NCI-H1092 (cell line): ENCODE results near the gene NR2F2.
"Not testable (repeated sequence)": the region's sequence is repeated elsewhere in the genome, so short reads cannot be mapped to it uniquely, and the experiment has no call there.

ENCODE experiments used
- DNase-seq: peaks from one replicate; lab custom pipeline; 2025; lab: John Stamatoyannopoulos, UW

NR2F2 gene

DNA sequence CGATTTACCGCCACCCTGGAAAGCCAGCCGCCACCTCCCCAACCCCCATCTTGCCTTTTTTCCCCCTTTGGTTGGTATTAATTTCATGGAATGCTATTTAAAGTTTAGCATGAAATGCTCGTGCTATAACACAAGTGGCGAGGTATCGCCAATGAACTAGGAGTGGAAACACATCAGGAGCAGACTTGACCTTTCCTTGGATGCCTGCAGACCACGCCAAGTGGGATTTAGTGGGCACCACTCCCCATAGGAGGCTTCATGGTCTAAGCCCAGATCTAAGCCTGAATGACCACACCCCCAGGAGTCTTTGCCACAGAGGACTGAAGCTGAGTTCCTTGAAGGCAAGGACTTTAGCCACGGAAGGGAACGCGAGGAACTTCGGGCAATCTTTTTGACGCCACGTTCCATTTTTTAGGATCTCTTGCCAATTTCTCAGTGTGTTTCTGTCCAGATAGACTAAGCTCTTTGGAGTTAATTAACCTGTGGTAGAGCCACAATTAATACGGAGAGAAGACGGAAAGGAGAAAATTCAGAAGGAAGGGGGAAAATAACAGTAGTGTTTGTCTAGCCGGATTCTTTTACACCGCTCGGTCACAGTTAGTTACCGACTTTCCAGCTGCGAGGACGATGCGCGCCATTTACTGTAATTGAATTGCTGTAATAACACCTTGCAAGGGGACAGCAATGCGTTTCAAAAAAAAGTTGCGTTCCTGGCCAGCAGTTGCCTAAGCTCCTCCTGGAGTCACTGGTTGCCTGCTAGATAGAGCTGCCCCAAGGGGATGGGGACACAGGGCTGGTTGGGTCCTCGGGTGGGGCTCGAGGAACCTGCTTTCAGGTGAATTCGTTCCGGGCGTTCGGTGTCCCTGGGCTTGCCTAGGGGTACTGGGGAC is 37.1 kb downstream of the NR2F2 start:
- DNase-seq, result no peak

GRCh38 chr15:96369351-96369750 is 38.9 kb downstream of the NR2F2 start:
- DNase-seq, result no peak

DNA sequence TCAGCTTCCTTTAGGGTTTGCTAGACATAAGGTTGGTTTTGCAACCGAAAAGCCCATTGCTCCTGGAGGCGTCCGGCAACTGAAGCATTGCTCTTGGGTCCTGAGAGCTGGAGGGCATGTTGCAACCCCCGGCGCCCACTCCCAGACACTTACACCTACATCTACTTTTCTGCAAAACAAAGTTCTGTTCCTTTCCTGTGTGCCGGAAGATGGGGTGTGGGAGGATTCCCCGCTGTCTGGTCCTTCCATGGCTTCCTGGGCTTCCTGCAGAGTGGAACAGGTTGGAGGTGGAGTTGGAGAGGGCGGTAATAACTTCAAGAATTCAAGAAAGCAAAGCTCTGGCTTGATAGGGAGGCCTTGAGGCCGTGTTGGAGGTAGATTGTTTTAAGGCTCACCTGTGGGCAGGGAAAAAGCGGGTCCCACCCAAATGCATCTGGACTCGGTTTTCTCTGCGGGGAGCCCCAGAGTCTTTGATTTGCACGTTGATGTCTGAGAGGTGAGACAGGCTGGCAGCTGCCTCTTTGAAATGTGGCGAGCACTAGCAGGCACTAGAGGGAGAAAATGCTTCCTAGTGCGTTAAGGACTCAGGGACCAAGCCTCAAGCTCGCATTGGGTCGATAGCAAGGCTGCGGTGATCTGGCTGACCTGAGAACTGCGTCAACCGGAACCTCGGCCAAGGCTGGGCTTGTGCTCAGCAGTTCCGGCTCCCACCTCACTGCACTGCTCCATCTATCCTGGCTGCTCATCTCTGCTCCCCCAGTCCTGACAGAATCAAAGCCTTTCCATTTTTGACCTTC is 39.5 kb downstream of the NR2F2 start:
- no peak for DNase-seq

DNA sequence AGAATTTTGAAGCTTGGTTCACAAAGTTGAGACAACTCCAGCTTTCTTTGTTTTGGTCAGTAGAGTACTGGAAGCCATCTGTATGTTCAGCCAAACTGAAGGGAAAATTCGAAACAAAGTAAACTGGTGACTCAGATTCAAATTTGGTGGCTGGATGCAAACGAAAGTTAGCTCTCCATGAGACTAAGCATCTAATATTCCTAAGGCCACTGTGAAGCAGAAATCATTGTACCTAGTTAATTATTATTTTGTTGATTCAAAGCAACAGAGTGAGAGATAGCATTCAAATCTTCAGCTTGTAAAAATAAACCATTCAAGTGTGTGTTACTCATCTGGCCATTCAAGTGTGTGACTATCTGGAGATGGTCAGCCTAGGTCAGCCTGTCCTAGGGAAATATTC is 42.1 kb downstream of the NR2F2 start:
- DNase-seq, result no peak

- no peak for DNase-seq
Observed at GRCh38 chr15:96374499-96374898, 44.0 kb downstream of the NR2F2 start.

DNA sequence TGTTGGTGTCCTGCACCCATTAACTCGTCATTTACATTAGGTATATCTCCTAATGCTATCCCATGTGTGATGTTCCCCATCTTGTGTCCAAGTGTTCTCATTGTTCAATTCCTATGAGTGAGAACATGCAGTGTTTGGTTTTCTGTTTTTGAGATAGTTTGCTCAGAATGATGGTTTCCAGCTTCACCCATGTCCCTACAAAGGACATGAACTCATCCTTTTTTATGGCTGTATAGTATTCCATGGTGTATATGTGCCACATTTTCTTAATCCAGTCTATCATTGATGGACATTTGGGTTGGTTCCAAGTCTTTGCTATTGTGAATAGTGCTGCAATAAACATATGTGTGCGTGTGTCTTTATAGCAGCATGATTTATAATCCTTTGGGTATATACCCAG is 49.1 kb downstream of the NR2F2 start:
- DNase-seq, result not testable (repeated sequence)

DNA sequence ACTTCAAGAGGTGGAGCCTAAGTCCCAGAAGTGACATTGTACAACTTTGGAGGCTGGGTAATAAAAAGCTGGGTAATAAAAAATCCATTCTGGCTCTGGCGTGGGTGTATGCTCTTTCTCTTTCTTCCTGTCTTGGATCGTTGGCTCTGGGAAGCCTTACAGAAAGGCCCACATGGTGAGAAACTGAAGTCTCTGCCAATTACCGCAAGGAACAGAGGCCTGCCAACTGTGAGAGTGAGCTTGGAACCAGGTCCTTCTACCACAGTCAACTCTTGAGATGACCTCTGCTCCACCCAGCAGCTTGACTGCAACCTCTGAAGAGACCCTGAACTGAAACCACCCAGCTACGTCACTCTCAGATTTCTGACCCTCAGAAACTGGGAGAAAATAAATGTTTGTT is 51.0 kb downstream of the NR2F2 start:
- DNase-seq, result no peak

GRCh38 chr15:96385195-96385594 is 54.7 kb downstream of the NR2F2 start:
- DNase-seq, result no peak

DNA sequence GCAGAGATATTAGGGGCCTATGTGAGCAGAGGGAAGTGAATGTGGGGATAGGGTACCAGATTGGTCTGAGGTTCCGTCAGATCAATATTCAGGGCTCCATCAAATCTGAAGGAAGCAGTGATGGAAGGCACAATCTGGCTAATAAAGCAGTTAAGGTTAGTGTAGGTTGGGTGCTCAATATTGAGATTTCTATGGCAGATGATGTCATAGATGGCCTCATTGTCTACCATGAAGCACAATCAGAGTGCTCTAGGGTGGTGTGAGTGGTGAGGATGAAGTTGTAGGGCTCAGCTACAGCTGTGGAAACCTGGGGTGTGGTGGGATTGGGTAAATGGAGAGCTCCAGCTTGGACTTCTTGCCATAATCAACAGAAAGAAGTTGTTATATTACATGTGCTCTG is 58.2 kb downstream of the NR2F2 start:
- no peak for DNase-seq
